ENCODE results near the gene NLN.

Gene NLN

DNA sequence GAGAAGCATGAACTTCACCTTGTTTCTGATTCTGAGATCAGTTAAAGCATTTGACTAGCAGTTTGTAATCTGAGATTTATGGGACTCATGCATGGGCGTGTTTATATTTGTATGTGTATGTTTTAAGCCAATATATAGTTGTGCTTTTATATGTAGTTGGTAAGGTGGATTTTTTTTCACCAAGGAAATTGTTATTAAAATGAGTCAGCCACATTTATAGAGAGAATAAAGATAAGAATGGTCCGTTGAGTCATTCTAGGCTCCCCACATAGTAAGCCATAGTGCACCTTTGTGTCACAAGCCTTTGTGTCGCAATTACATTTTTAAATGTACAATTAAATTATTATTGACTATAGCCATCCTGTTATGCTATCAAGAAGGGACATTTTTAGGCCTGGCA is 89.0 kb downstream of the NLN start:
- no peak for DNase-seq

DNA sequence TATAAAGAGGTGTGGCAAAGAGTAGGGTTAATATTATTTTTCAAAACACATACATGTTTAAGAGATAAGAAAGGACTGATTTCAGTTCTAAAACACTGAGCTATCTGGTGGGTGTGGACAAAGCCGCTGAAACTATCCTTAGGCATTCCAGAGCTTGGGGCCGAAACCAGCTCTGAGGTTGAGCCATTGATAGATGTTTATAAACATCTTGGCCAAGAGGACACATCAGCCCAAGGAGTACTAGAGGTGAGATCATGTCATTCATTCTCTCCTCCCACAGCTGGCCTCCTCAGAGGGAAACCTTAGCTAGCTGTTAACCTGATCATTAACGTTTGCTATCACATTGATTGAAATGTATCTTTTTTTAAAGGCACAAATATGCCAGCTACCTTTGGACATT is 89.9 kb downstream of the NLN start:
- no peak for DNase-seq

DNA sequence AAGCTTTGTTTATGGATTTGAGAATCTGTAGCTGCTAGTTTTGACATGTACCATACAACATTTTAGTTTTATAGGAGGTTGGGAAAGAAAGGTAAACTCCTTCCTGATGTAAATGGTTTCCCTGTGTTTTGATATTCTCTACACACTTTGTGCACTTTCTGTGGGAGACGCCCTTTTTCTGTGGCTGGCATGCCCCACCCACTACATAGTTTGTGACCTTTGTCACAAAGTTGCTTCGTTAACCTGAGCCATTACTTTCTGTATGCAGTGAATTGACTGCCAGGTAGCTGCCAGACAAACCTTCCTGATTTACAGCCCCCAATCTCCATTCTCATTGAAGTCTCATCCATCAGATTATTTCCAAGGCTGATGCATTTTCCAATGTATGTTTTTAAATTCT is 90.6 kb downstream of the NLN start:
- DNase-seq: no peak

DNA sequence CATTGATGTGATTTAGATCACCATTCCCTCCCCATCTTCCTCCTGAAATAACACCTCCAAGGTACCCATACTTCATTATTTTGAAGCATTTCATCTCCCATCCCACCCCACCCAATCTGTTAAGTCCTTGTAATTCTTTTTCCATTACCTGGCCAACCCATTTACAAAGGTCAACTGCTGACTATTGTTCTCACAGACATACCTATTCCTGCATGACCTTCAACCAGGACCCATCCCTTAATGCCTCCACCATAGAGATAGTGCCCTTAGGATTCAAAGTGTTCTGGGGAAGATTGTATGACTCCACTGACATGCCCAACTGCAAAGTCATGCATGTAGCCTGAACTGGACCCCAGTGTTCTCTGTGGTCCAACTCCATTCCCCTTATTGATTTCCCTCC is 91.2 kb downstream of the NLN start:
- DNase-seq: no peak

DNA sequence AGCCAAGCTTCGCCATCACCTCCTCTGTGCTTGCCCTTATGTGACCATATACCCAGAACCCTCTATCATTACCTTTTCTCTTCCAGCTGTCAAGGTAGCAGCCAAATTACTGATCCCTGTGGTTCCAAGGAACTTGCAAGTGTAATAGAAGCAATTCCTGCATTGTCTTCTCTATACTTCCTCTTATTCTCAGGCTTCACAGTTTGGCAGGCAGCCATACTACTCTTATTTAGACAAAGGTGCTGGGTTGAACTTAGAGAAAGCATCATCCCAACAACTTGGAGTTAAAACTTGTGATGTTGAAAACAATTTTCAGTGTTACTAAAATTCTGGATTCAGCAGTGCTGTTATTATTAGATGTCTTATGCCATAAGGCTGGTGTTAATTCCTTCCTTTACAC is 93.2 kb downstream of the NLN start:
- DNase-seq: no peak

DNA sequence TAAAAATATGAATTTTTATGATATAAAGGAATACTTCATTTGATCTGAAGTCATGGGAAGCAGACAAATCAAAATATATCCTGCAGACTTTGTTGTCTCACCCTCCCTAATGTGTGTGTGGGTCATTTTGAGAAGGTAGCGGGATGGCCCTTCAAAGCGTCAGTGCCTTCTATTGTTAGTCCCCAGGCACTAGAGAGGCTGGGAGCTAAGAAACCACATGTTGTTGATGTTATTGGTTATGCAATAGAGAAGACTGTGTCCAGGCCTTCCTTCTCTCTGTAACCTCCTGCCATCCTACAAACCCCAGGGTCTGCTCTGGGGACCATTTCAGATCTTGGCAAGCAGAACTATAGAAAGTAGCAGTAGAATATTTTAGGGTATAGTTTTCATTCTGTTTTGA is 94.7 kb downstream of the NLN start:
- DNase-seq: no peak

DNA sequence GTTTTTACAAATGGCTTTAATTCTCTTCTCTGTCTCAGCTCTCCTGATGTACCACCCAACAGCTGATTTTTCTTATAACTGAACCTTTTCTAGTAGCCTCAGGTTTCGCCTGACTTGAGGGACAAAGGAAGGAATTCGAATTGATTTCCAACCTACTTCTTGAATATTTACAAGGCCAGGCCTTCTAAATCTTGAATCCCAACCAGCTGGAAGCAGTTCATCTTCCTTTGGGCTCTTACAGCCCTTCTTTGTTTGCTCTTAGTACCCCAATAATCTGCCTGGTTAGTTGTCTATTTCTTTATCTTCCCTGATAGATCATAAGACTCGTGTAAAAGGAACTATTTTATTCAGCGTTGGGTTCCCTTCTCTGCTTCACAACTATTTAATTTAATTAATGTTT is 95.9 kb downstream of the NLN start:
- DNase-seq: no peak

DNA sequence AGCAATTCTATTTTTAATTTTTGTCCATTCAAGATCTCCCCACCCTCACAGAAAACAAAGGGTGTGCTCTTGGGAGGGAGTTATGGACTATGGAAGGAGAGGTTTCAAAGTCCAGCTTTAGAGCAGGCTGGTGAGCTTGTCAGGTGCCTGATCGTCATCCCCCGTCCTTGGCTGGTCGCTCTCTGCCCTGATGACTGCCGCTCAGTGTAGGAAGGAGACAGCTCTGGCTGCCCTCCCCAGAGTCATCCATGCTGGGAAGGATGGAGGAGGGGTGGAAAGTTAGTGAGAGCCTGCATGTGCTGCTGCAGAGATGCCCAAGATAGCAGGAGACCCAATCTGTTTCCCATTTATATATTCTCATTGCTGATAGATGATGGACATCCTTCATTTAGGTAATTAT is 96.6 kb downstream of the NLN start:
- no peak for DNase-seq

DNA sequence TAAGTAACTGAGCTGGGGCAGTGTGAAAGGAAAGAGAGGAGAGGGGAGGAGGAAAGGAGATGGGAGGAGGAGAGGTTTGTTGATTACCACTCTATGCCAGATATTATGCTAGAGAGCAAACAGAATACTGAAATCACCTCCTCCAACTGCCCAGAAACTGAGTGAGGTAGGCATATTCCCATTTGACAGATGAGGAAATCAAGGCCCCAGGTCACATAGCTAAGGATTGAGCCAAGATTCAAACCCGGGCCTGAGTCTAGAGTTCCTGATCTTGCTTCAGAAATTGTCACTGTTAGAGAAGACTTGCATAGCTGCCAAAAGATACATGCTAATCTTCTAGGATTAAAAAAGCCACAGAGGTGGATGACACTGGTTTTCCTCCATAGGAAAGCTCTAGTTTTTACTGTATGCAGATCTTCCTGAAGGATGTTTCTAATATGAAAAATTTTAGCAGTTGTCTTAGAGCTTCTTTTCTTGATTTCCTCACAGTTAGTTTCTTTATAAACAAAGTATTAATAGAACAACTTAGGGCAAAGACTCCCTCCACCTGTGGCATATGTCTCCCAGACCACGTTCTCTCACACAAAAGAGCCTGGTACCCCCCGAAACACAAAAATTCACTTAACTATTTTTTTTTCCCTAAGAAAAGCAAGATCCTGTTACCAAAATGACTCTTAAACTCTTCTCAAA is 97.4 kb downstream of the NLN start:
- no peak for DNase-seq

DNA sequence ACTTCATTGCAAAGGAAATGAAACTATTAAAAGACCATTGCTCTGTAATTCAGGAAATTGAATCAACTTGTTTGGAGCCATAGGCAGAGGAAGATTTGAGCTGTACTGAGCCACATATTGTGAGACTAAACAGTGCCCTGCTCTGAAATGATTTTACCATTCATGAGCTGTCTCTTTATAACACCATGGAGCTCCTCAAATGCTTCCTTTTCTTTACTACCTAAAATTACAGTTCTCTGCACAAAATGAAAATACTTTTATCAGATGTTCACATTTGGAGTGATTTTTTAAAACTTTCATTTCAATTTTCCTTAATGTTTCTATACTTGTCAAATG is 97.9 kb downstream of the NLN start:
- DNase-seq: no peak

DNA sequence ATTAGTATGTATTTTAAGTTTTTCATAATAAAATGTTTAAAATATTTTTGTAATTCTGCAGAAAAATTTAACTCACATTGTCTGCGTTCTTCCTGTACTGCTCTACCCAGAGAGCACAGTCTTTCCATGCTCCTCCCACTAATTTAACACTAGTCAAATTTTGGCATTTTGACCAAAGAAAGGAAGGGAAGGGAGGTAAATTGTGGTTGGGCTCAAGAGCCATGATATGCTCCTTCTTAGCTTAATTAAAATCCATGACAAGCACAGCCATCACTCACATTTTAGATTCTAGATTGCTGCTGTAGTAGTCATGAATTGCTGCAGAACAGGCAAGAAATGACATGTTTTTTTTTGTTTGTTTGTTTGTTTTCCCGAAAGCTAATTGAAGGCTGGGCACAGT is 98.4 kb downstream of the NLN start:
- no peak for DNase-seq

DNA sequence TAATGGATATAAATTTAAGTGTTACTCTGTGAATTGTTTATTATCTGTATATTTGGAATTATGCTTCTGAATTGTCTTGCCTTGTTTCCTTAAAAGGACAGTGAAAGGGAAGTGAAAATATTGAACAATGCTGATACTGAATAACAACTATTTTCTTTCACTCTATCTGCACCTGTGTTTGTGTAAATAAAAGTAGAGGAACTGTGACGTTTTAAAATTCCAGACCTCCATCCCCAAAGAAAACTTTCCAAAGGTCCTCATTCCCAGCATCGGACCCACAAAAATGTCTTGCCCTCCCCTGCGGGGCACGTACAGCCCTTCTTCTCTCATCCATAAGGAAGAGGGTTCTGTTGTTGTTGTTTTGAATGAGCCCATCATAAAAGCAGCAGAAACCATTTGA is 100.0 kb downstream of the NLN start:
- DNase-seq: no peak

DNA sequence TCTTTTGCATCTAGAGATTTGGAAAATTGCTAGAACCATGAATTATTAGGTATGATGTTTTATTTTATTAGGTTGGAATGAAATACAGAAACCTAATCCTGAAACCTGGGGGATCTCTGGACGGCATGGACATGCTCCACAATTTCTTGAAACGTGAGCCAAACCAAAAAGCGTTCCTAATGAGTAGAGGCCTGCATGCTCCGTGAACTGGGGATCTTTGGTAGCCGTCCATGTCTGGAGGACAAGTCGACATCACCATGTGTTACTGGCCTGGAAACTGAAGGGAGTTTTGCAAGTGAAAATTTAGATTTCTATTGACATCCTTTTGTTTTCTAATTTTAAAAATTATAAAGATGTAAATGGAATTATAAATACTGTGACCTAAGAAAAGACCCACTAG is 100.7 kb downstream of the NLN start:
- no peak for DNase-seq

DNA sequence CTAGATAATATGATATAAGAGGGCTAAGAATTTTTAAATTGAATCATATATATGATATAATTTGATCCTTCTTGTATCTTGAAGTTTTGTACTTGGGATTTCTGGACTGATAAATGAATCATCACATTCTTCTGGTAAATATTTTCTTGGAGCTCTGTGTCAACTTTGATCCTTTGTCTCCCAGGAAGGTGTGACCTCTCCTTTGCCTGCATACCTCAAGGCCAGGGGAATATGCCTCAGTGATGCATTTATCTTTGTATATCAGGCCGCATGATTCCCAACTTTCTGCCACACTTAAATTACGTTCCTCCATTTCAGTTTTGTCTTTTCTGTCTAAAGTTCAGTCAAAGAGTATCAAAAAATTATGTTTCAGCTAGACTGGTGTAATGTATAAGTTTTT is 101.2 kb downstream of the NLN start:
- DNase-seq: no peak

DNA sequence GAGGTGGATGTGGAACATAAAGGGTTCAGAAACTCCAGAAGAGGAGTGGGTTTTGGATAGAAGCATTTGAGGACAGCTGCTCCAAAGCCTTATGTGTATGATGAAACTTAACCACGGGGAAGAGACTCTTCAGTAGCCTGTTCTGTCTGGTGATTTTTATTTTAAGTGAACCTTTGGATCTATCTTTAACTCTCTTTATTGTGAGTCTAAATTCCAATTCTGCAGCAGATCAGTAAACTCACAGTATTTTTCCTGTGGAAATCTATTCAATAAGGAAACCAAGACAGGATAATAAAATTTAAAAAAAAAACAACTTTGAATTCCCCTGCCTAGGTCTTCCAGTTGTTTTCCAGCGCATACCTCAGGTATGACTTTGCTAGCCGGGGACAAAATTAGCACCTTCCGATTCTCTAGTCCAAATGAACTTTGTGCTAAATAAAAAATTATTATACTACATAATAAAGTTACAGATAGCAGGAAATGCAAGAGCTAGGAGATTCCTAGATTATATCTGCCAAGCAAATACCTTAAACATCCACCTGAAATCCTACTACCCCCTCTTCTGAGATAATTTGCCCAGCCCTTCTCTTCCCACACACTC is 101.9 kb downstream of the NLN start:
- DNase-seq: no peak

DNA sequence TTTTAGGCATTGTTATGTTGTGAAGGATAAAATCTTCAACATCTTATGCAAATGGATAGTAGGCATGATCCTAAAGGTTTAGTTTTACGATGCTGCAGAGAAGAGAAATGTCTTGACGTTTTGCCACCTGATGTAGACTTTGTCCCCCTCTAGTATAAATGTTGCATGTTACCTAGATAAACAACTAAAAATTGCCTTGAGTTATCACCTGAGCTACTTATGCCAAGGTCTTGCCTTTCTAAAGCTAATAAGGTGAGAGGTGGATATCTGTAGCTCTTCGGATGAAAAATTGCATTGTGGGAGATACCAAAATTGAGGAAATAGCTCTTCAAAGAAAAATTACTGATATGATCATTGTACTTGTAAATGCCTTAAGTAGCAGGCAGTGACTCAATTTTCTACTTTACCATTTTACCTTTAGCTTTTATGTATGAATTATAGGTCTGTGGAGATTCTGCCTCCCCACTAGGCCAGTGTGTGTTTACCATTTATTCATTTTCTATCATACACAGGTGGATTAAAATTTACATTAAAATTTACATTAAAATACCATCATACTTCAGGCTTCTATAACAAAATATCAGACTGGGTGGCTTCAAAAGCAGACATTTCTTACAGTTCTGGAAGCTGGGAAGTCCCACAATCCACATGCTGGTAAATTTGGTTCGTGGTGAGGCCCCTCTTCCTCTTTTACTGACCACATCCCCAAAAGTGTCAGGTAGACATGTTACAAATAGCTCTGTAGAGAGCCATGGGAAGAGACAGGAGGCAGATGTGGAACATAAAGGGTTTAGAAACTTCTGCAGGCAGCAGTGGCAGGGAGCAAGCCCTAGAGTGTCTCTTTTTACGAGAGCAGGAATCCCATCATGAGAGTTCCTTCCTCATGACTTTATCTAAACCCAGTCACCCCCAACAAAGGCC is 103.7 kb downstream of the NLN start:
- DNase-seq: no peak

DNA sequence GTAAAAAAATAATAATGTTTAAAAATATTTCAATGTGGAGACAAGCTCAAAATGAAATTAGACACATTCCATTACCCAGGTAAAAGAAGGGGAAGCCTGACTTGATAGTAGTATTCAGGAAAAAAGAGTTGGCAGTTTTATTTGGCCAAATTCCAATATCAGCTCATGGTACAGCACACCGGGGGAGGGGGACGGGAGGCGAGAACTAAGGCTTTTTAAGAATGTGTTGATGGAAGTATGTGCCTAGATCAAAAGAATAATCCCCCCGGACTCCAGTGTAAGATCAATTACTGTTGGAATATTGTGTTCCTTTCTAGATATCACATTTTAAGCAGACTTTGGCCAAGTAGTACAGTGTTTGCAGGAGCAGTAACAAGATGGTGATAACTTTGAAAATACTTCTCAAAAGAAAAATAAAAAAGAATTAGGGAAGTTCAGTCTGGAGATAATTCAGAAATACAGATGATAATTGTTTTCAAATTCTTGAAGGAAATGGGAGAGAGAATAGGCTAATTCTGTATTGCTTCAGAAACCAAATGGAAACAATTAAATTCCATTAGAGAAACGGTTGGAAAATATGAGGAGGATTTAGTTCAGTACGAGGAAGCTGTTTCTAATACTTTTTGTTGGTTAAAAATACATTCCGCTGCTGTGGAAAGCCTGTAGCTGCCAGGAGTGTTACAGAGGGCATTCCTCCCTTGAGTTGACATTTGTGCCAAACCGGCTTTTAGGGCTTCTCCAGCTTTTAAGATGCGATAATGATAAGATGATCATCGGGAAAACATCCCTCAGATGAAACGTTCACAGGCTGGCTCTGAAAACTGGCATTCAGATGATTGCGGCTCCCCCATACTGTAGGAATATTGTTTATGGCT is 106.3 kb downstream of the NLN start:
- DNase-seq: no peak

DNA sequence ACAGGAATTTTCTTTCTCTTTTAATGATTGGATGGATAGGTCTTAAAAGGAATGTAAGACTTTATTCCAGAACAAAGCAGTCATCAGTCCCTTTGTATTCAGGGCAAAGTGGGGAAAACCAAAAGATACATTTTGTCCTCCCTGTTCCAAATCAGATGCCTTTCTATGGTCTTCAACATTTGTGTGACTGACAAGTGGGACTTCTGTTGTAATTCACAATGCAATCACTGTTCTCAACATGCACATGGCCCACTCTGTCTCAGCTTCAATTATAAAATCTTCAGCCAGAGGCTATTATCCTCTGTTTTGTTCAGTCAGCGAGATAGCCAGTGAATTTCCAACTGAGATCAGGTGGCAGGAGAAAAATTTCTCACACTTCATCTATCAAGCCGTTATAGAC is 108.9 kb downstream of the NLN start:
- DNase-seq: no peak

DNA sequence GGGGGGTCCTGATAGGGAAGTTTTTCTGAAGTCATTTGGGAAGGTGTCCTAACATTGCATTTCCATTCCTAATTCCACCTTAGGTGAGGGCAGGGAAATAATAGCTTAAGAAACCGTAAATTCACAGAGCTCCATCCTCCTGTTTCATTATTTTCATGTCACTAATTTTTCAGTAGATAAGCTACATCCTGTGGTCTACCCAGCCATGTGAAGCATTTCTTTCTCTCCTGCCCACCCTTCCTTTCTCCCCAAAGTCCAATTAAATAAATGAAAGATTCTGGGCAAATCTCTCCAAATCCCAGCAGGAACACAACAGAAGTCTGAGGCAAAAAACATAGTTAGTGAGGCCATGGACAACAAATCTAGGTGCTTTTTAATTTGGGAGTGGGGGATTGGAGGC is 109.3 kb downstream of the NLN start:
- no peak for DNase-seq

DNA sequence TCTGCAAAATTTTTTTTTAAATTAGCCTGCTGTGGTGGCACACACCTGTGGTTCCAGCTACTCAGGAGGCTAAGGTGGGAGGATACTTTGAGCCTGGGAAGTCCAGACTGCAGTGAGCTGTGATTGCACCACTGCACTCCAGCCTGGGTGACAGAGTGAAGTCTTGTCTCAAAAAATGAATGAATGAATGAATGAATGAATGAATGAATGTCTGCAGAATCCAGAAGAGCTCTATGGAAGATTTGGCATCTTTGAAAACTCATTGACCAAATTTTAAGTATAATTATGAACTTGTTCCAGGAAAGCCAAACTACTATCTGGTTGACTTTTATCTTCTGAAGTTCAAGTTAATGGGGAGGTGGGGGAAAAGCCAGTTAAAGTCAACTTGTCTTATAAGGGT is 110.1 kb downstream of the NLN start:
- no peak for DNase-seq

DNA sequence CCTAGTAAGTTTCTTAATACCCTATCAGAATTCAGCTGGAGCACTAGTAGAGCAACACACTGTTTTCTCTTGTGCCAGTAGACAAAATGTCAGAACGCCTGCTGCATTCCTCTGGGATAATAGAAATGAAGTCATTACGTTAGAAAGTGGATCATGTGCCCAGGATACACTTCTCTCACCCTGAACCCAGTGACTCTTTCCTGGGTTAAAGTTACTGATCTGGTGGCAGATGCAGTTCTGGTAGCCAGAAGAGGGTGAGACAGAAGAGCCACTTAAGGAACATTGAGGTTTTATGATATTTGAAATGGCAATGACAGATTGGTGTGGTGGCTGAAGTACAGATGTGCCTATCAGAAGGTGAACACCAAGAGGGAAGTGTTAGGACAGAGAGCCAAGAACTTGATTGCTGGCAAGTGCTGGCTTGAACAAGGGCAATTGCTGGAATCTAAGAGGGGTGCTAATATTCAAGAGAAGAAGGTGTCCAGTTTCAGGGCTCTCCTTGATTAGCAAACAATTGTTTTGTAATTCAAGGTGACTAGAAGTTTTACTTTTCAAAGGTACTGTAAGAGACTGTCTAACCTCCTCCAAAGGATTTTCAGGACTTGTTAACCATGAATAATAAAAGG is 110.7 kb downstream of the NLN start:
- DNase-seq: no peak

DNA sequence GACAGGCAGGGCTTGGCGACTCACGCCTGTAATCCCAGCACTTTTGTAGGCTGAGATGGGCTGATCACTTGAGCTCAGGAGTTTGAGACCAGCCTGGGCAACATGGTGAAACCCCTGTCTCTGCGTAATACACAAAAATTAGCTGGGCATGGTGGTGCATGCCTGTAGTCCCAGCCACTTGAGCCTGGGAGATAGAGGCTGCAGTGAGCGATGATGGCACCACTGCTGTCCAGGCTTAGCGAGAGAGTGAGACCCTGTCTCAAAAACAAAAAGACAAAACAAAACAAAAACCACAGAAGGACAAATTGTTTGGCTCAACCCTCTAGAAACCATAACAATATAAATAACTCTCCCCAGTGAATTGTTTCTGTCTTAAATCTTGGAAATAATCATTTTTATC is 111.8 kb downstream of the NLN start:
- DNase-seq: no peak

DNA sequence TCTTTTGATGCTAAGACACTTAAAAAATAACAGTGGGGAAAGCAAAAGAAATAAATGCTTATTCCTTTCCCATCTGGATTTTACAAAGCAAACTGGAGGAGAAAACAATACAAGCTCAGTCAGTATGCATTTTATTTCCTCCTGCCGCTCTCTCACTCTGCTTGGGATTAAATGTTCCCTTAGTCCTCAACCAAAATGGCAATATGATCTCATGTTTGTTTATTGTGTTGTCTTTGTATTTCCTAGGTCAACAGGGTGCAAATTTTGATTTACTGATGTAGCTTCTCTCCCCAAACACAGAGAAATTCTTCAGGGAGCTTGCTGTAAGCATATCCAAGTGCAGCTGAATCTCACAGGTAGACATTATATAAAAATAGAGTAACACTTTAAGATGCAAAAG is 112.3 kb downstream of the NLN start:
- DNase-seq: no peak
